H1 (cell line): ENCODE data around the gene VGF. TPM values are rescaled to one million over a fixed set of nuclear protein-coding genes. Genes with fewer than 3 reads are reported as not detected.

Experiments
- CTCF ChIA-PET: fragments of 300-600 bp; sonication (Branson Sonifier 250); formaldehyde crosslinking; loops from one replicate; lab custom pipeline; 2021; ENCODE audit not compliant: partially characterized antibody; lab: Charles Lee
- POLR2A ChIA-PET: fragments of 300-600 bp; sonication (Branson Sonifier 250); formaldehyde crosslinking; loops from one replicate; lab custom pipeline; 2021; ENCODE audit warnings: inconsistent platforms; ENCODE audit not compliant: partially characterized antibody; lab: Charles Lee
- DNase-seq, 2 experiments: peaks; one replicate each; pipeline versions ENCODE4 v3.0.0 to v3.0.0-alpha.2; 2010 to 2022; ENCODE audit warnings: low spot score in 2 of 2, low read depth in 1 of 2, mixed read lengths in 1 of 2
- FAIRE-seq: peaks from 2 replicates; lab custom pipeline; 2011; peaks lifted over from hg19 to GRCh38; lab: Jason Lieb, UNC
- H2AFZ ChIP-seq: 2 replicates; pipeline ENCODE4 v1.8.1; 2012; ENCODE audit warnings: low read length, inconsistent platforms
- H2AK5ac ChIP-seq: 2 replicates; pipeline ENCODE4 v1.6.1; 2013; ENCODE audit warnings: low read depth, low read length
- H2BK120ac ChIP-seq: replicated peaks from 2 replicates; pipeline ENCODE3; 2013; ENCODE audit warnings: low read depth, low read length, inconsistent platforms
- H2BK12ac ChIP-seq: 2 replicates; pipeline ENCODE4 v1.6.1; 2013; ENCODE audit warnings: low read depth, low read length
- H2BK15ac ChIP-seq: 2 replicates; pipeline ENCODE4 v1.6.1; 2013; ENCODE audit warnings: low read length
- H2BK20ac ChIP-seq: 2 replicates; pipeline ENCODE4 v1.6.1; 2013; ENCODE audit warnings: low read length
- H2BK5ac ChIP-seq: 2 replicates; pipeline ENCODE4 v1.6.1; 2013; ENCODE audit warnings: low read depth, low read length
- H3K14ac ChIP-seq: 2 replicates; pipeline ENCODE4 v1.6.1; 2013; ENCODE audit warnings: inconsistent platforms; ENCODE audit not compliant: insufficient read length
- H3K18ac ChIP-seq: 2 replicates; pipeline ENCODE4 v1.6.1; 2013; ENCODE audit warnings: low read length; ENCODE audit errors: extremely low read depth
- H3K23ac ChIP-seq: 2 replicates; pipeline ENCODE4 v1.6.1; 2013; ENCODE audit warnings: inconsistent platforms; ENCODE audit not compliant: insufficient read length
- H3K23me2 ChIP-seq: 2 replicates; pipeline ENCODE4 v1.6.1; 2013; ENCODE audit warnings: low read depth, low read length
- H3K27ac ChIP-seq: 2 replicates; pipeline ENCODE4 v1.6.1; 2011; ENCODE audit warnings: low read depth, low read length, inconsistent platforms
- H3K27me3 ChIP-seq, 4 experiments: replicated peaks in 1 of 4; 1 replicate in 1 of 4; 2 replicates in 3 of 4; pipeline versions ENCODE4 v1.6.1 to v1.8.1; 2011 to 2013; ENCODE audit warnings: low read length in 3 of 4, mild to moderate bottlenecking in 3 of 4, inconsistent platforms in 2 of 4, mixed read lengths in 2 of 4, moderate library complexity in 1 of 4; ENCODE audit not compliant: control insufficient read depth in 3 of 4, insufficient read depth in 3 of 4; ENCODE audit errors: extremely low read depth in 1 of 4
- H3K36me3 ChIP-seq, 4 experiments: 2 replicates each; pipeline versions ENCODE4 v1.6.1 to v1.8.1; 2011 to 2013; ENCODE audit warnings: mild to moderate bottlenecking in 4 of 4, low read length in 3 of 4, moderate library complexity in 2 of 4, control low read depth in 1 of 4, inconsistent platforms in 1 of 4; ENCODE audit not compliant: insufficient read depth in 4 of 4, control insufficient read depth in 2 of 4
- H3K4ac ChIP-seq: replicated peaks from 2 replicates; pipeline ENCODE3; 2013; ENCODE audit warnings: low read length, low read depth, mixed read lengths, inconsistent platforms; ENCODE audit not compliant: insufficient read length
- H3K4me1 ChIP-seq, 4 experiments: replicated peaks in 1 of 4; 1 replicate in 1 of 4; 2 replicates in 3 of 4; pipeline versions ENCODE4 v1.6.1 to v1.8.1; 2011 to 2013; ENCODE audit warnings: low read length in 3 of 4, inconsistent platforms in 2 of 4, mixed read lengths in 1 of 4; ENCODE audit not compliant: insufficient read depth in 4 of 4, control insufficient read depth in 3 of 4
- H3K4me2 ChIP-seq, 2 experiments: 2 replicates each; pipeline versions ENCODE4 v1.6.1 to v1.8.1; 2011 to 2013; ENCODE audit warnings: low read depth in 2 of 2, low read length in 2 of 2, control low read depth in 1 of 2, inconsistent platforms in 1 of 2, mild to moderate bottlenecking in 1 of 2; ENCODE audit not compliant: insufficient read depth in 1 of 2
- H3K4me3 ChIP-seq, 4 experiments: fragments of 200-600, 300-600 bp in 1 of 4; sonication (generic), shearing (Covaris generic), sonication (Bioruptor Twin) in 1 of 4; 2 replicates each; pipeline versions ENCODE4 v1.5.1 to v1.8.1; 2011 to 2016; ENCODE audit warnings: low read length in 4 of 4, low read depth in 3 of 4, control low read depth in 2 of 4, inconsistent platforms in 2 of 4, mild to moderate bottlenecking in 2 of 4, mixed read lengths in 1 of 4, moderate library complexity in 1 of 4; ENCODE audit not compliant: insufficient read depth in 2 of 4; ENCODE audit errors: extremely low read depth in 1 of 4
- H3K56ac ChIP-seq: replicated peaks from 2 replicates; pipeline ENCODE3; 2013; ENCODE audit warnings: low read depth, mild to moderate bottlenecking, mixed read lengths, low read length, inconsistent platforms; ENCODE audit not compliant: insufficient read length
- H3K79me1 ChIP-seq: 2 replicates; pipeline ENCODE4 v1.6.1; 2013; ENCODE audit warnings: low read depth, low read length, control low read depth
- H3K79me2 ChIP-seq, 2 experiments: 2 replicates each; pipeline versions ENCODE4 v1.6.1 to v1.8.1; 2012 to 2013; ENCODE audit warnings: low read length in 2 of 2, mild to moderate bottlenecking in 2 of 2, inconsistent platforms in 1 of 2; ENCODE audit not compliant: insufficient read depth in 2 of 2, control insufficient read depth in 1 of 2
- H3K9ac ChIP-seq, 4 experiments: replicated peaks in 1 of 4; 1 replicate in 1 of 4; 2 replicates in 3 of 4; pipeline versions ENCODE4 v1.6.1 to v1.8.1; 2011 to 2013; ENCODE audit warnings: low read depth in 3 of 4, low read length in 3 of 4, control low read depth in 2 of 4, mild to moderate bottlenecking in 2 of 4, moderate library complexity in 2 of 4, inconsistent platforms in 1 of 4; ENCODE audit errors: extremely low read depth in 1 of 4
- H3K9me3 ChIP-seq, 2 experiments: 2 replicates each; pipeline versions ENCODE4 v1.6.1 to v1.8.1; 2012 to 2013; ENCODE audit warnings: mild to moderate bottlenecking in 2 of 2, moderate library complexity in 2 of 2, control low read depth in 1 of 2, inconsistent platforms in 1 of 2, low read depth in 1 of 2, low read length in 1 of 2, mixed read lengths in 1 of 2; ENCODE audit not compliant: insufficient read depth in 2 of 2
- H4K20me1 ChIP-seq, 2 experiments: replicated peaks in 1 of 2; 2 replicates each; pipeline versions ENCODE3 to v1.8.1; 2011 to 2013; ENCODE audit warnings: inconsistent platforms in 2 of 2, low read length in 2 of 2, mild to moderate bottlenecking in 1 of 2; ENCODE audit not compliant: insufficient read depth in 2 of 2, control insufficient read depth in 1 of 2
- H4K5ac ChIP-seq: 2 replicates; pipeline ENCODE4 v1.6.1; 2013; ENCODE audit warnings: low read length, low read depth, mixed read lengths, inconsistent platforms; ENCODE audit not compliant: insufficient read length
- H4K8ac ChIP-seq: 2 replicates; pipeline ENCODE4 v1.8.0; 2013; ENCODE audit warnings: mild to moderate bottlenecking, moderate library complexity, low read length, inconsistent platforms; ENCODE audit not compliant: insufficient read depth; ENCODE audit errors: extremely low read depth
- H4K91ac ChIP-seq: replicated peaks from 2 replicates; pipeline ENCODE3; 2013; ENCODE audit warnings: low read length, mixed read lengths, inconsistent platforms; ENCODE audit not compliant: insufficient read length
- BACH1 ChIP-seq: IDR thresholded peaks from 2 replicates; pipeline ENCODE4 v1.6.1; 2012; ENCODE audit warnings: low read length, improper control_type of control experiment
- MAFK ChIP-seq: IDR thresholded peaks from 2 replicates; pipeline ENCODE4 v1.6.1; 2012; ENCODE audit warnings: low read depth, mild to moderate bottlenecking, improper control_type of control experiment, low read length
- RXRA ChIP-seq: IDR thresholded peaks from 2 replicates; pipeline ENCODE4 v1.6.1; 2011; ENCODE audit warnings: low read depth, mild to moderate bottlenecking, low read length, moderate library complexity; ENCODE audit not compliant: insufficient read depth
- WGBS, 2 experiments: shearing (Covaris generic) in 1 of 2; methylation state at CpG; one replicate each; pipeline versions ENCODE4 v1.1.6 to v1.1.7; 2013 to 2015; ENCODE audit warnings: low lambda C conversion rate in 2 of 2, mixed read lengths in 2 of 2, inconsistent platforms in 1 of 2, low coverage in 1 of 2, missing lambda C conversion rate in 1 of 2; ENCODE audit not compliant: insufficient replicate concordance in 2 of 2, insufficient coverage in 1 of 2, insufficient read length in 1 of 2; ENCODE audit errors: extremely low coverage in 1 of 2, missing lambda C conversion rate in 1 of 2; 5-methylcytosine and 5-hydroxymethylcytosine counted together
- polyA plus RNA-seq, 7 experiments: library from polyadenylated mRNA; depleted of rRNA in 3 of 7; stranded (reverse) in 5 of 7; unstranded in 2 of 7; fragments of >200 nt in 5 of 7; fragments of 200-250 nt in 2 of 7; gene quantifications; 1 replicate in 5 of 7; 2 replicates in 1 of 7; 4 replicates in 1 of 7; pipeline versions ENCODE4 v1.2.1 to v1.2.3, GENCODE V29; 2011 to 2013; ENCODE audit warnings: missing spikeins in 2 of 7, mixed read lengths in 2 of 7
- total RNA-seq: library from RNA; stranded (reverse); fragmentation: NEBNext Ultra II Directional; extraction: Animal tissue kit (Norgen Biotek cat#: 25700); gene quantifications from 2 replicates; pipeline ENCODE4 v1.2.1, GENCODE V29; 2021

Gene VGF
- total and polyA plus RNA-seq, 2 of the 8 experiments (the other 6 are each of a cell fraction or from before 2014, with no cell fraction given): 1.6 to 7.0 TPM

DNA sequence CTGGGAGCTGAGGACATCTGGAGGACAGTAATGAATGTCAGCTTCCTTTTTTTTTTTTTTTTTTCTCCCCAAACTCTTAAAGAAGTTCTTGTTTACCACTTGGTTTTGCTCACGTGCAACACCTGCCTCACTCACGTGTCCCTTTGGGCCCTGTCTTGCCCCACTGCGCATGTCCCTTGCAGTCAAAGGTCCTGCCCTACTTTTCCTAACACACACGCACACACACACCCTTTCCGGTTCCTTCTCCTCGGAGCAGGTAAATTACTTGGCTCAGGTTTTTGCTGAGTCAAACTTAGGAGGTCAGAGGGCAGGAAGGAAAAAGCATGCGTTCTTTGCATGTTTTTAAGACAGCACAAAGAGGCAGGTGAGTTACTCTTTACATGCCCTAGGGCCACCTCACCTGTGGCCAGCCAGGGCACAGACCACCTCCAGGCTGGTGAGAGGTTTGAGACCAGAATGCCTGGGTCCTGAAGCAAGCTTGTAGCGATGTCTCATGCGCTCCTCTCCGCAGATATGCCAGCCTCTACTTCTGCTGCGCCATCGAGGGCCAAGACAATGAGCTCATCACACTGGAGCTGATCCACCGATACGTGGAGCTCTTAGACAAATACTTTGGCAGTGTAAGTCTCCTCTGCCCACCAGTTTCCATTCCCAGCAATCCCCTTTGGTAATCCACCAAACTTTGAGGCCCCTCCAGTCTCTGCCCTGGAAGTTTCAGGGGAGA, 8.3 kb downstream of the VGF start:
- H2AFZ ChIP-seq: no peak overlapping the region
- DNase-seq (no peak), FAIRE-seq (no peak)
- peaks cover 0 to 3% (median 1%) of the 10 kb centered on the region in 4 experiments; a peak in 3 of 8 replicates for H3K36me3 ChIP-seq
- H3K9ac ChIP-seq: no peak overlapping the region; a peak in 1 of 7 replicates
- peaks cover 0 to 10% (median 6%) of the 10 kb centered on the region in 4 experiments; a peak in 3 of 7 replicates for H3K27me3 ChIP-seq
- peak overlapping the region; percentile 16; the same call in 1 of the 2 replicates for H2AK5ac ChIP-seq
- H3K23ac ChIP-seq: no peak overlapping the region
- peak overlapping the region; percentile 4 for H4K91ac ChIP-seq
- ChIA-PET POLR2A (interaction anchor here (0.6 to 4.7 kb wide), 10 partner anchors 8 to 770 kb away, joined by 3 to 20 read pairs (median 5); partner anchors contain the start of genes MOGAT3, TRIM56 and VGF), CTCF (interaction anchor here (0.6 to 7.6 kb wide), 23 partner anchors 8 to 317 kb away, joined by 3 to 115 read pairs (median 4); partner anchors contain the start of gene VGF)
- peak overlapping the region; percentile 47; the same call in 1 of the 2 replicates for H2BK5ac ChIP-seq
- 0 out of 4 replicates have a peak, but pooled peaks cover 0 to 4% of the 10 kb centered on the region in 2 experiments for H3K79me2 ChIP-seq
- H3K23me2 ChIP-seq: no peaks in the 10 kb centered on the region; the same call in 1 of the 2 replicates
- H3K27ac ChIP-seq: 0 out of 2 replicates have a peak overlapping the region, but pooled peaks have one; percentile 9
- peak overlapping the region; percentile 41 for H4K5ac ChIP-seq
- H3K14ac ChIP-seq: no peak overlapping the region
- no peak overlapping the region for H4K8ac ChIP-seq
- no peak overlapping the region for H3K4me3 ChIP-seq
- H2BK120ac ChIP-seq: no peak overlapping the region
- WGBS, 2 experiments: 85% methylated on average over 14 of the region's 14 CpGs; no CpG with 5 or more reads in 1 of the 2 experiments
- peak overlapping the region; percentile 23; the same call in 1 of the 2 replicates for H2BK20ac ChIP-seq
- peaks cover 16 to 43% (median 26%) of the 10 kb centered on the region in 4 experiments for H3K4me1 ChIP-seq
- no peaks in the 10 kb centered on the region for H3K79me1 ChIP-seq
- H2BK15ac ChIP-seq: no peak overlapping the region
- H3K4me2 ChIP-seq: peak overlapping the region in 1 of 2 experiments; percentile 78; a peak in 2 of 4 replicates
- peak overlapping the region; percentile 36; the same call in 1 of the 2 replicates for H3K18ac ChIP-seq
- H2BK12ac ChIP-seq: peak overlapping the region; percentile 88
- H3K4ac ChIP-seq: no peak overlapping the region
- H3K9me3 ChIP-seq: no peaks in the 10 kb centered on the region; a peak in 1 of 4 replicates
- H4K20me1 ChIP-seq: no peaks in the 10 kb centered on the region
- no peak for TF ChIP-seq RXRA
- peak; percentile 72 for TF ChIP-seq BACH1
- TF ChIP-seq MAFK: peak; percentile 57; the same call in 1 of the 2 replicates
- no peak overlapping the region for H3K56ac ChIP-seq
